ENCODE measurements around the gene PCCA.
"Not testable (repeated sequence)": the region's sequence is repeated elsewhere in the genome, so short reads cannot be mapped to it uniquely, and the experiment has no call there.

Gene PCCA

DNA sequence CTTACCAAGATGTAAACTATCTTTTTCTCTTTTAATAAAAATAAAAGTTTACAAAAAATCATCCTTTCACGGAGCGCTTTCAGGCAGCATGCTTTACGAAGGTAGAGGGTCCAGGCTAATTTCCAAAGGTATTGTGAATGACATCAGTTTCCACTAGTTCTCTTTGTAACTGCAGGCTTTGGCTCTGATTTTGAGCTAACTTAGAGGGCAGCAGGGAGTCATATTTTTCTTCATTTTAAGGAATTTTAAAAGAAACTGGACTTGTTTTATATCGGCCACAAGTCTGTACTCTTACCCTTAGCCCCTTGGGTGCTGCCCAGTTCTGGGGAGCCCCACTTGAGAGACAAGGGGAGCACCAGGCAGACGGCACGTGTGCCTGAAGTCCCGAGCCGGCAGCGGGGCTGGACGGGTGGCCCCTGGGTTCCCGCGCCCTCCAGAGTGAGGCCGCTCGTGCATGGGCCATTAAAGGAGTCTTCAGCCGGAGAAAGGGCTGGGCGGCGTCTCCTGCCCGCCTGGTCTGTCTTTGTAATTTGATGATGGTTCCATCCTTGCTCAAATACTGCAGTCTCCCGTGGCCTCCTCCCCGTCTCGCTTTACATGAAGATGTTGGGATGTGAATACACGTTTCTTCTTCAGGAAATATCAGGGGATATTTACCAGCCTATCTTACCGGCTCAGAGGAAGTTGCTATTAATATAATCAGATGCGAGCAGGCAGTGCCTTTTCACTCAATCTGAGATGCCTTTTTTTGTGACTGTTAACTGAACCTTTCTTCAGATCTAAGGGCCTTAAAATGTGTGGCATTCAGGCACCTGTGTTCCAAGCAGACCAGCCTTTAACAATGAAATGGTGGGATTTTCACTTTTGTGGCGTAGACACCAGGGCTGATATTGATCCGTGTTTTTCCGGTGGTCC, 432.3 kb downstream of the PCCA start:
- TF ChIP-seq L3MBTL2 (conservative IDR thresholded peaks at IDR 0.05), result peak; percentile 63
- TF ChIP-seq SP1 (IDR thresholded peaks at IDR 0.05), result no peak
- peak; percentile 40 for DNase-seq (ENCODE audit: extremely low spot score)
- ChIA-PET CTCF (no interaction called here), POLR2A (no interaction called here)

DNA sequence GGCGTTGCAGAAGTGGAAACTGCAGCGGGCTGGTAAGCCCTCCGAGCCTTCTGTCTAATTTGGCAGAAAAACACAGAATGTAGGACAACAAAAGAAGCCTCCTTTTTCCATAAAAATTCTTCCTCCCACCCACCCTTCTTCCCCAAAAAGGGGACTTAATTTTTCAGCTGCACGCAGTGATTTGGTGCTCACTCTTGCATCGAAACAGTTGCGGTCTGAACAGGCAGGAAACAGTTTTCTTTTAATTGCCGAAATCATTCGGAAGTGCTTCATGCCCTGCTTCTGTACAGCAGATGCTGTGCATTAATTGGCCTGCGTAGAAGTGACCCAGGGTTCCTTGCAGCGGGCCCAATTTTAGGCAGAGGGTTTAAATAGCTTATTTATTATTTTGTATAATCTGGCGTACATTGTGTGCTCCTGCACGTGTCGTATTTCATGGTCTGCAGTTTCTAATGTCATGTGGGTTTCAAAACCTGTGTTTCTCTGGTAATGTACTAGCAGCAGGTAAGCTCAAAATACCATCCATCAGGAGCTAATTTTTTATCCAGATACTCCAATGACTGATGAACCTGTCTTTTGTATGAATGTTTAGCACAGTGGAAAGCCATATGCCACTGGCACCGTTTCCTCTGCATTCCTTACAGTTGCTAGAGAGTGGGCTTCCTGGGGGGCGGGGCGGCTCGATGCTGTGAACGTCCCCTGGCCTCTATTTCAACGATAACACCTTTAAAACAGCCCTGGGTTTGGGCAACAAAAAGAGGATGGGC, 433.1 kb downstream of the PCCA start:
- POLR2A ChIA-PET, result no interaction called here
- CTCF ChIA-PET, result no interaction called here
- TF ChIP-seq L3MBTL2 (conservative IDR thresholded peaks at IDR 0.05) (no peak), NFRKB (IDR thresholded peaks at IDR 0.05) (no peak), FOXA1 (IDR thresholded peaks at IDR 0.05) (no peak), FOXK2 (IDR thresholded peaks at IDR 0.05) (no peak), ZNF384 (IDR thresholded peaks at IDR 0.05) (no peak)
- DNase-seq (ENCODE audit: extremely low spot score), result no peak

DNA sequence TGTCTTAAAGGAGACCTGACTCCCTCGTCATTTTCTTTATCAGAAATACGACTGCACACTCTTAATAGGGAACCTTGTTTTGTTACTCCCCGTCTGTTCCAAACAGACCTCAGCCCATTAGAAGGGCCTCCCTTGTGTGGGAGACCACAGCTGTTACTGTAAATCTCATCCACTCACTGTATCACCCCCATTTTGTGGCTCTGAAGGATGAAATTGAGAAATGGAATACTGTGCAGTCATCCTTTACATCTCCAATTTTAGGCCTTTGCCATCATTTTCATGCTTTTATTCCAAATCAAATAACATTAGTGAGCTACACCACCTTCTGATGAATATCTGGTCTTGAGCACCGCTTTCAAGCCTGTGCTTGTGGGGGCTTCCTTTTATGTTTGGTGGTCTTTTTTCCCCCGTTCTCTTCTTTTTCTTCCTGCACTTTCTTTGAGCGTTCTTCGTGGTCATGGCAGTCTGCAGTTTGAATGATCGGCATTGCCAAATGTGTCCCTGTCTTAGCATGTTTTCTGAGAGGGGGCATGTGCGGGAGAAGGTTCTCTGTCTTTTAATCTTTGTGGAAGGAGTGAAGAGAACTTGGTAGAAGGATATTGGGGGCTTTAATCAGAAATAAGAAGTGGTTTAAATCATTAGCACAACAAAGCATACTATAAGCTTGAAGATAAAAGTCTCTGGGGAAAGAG, 433.9 kb downstream of the PCCA start:
- DNase-seq (ENCODE audit: extremely low spot score), result no peak
- CTCF ChIA-PET, result interaction anchor here (1.0 kb wide), 1 partner anchor 50 kb away, joined by 5 read pairs; no protein-coding TSS in a partner anchor
- POLR2A ChIA-PET, result no interaction called here
- TF ChIP-seq NFRKB (IDR thresholded peaks at IDR 0.05), result no peak
- no peak for TF ChIP-seq ZNF384 (IDR thresholded peaks at IDR 0.05)
- TF ChIP-seq L3MBTL2 (conservative IDR thresholded peaks at IDR 0.05), result no peak
- TF ChIP-seq TARDBP (IDR thresholded peaks at IDR 0.05), result no peak
- no peak for TF ChIP-seq CTBP1 (IDR thresholded peaks at IDR 0.05; ENCODE audit: borderline replicate concordance)
- no peak for TF ChIP-seq ELF4 (IDR thresholded peaks at IDR 0.05)
- TF ChIP-seq BHLHE40 (IDR thresholded peaks at IDR 0.05; ENCODE audit: borderline replicate concordance), result no peak
- TF ChIP-seq FOXM1 (IDR thresholded peaks at IDR 0.05; ENCODE audit: borderline replicate concordance), result no peak
- TF ChIP-seq HDGF (IDR thresholded peaks at IDR 0.05; ENCODE audit: borderline replicate concordance), result no peak
- no peak for TF ChIP-seq ARNT (IDR thresholded peaks at IDR 0.05)
- no peak for TF ChIP-seq SUZ12 (IDR thresholded peaks at IDR 0.05)
- TF ChIP-seq LEF1 (IDR thresholded peaks at IDR 0.05; ENCODE audit: borderline replicate concordance), result no peak
- TF ChIP-seq, protein P1, sequence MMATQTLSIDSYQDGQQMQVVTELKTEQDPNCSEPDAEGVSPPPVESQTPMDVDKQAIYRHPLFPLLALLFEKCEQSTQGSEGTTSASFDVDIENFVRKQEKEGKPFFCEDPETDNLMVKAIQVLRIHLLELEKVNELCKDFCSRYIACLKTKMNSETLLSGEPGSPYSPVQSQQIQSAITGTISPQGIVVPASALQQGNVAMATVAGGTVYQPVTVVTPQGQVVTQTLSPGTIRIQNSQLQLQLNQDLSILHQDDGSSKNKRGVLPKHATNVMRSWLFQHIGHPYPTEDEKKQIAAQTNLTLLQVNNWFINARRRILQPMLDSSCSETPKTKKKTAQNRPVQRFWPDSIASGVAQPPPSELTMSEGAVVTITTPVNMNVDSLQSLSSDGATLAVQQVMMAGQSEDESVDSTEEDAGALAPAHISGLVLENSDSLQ (IDR thresholded peaks at IDR 0.05), result no peak
- no peak for TF ChIP-seq FOXA1 (IDR thresholded peaks at IDR 0.05)
- no peak for TF ChIP-seq SP1 (IDR thresholded peaks at IDR 0.05)
- no peak for TF ChIP-seq FOXK2 (IDR thresholded peaks at IDR 0.05)

DNA sequence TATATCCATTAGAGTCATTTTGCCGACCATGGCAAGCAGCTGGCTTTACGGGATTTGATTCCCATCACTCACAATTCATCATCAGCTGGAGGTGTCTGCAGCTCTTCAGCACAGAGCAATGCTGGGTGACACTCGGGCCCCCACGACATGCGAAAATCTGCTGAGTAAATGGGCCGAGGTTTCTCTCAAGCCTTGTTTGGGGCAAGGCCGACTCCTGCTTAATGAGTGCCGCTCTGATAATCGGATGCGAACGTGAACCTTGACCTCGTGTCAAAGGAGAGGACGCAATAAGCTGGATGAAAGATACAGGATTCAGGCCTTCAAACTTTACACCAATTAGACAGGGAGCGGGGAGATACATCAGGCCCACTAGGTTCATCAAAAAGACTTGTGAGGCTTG, 434.5 kb downstream of the PCCA start:
- TF ChIP-seq, protein P1 (IDR thresholded peaks at IDR 0.05), result no peak
- TF ChIP-seq HDGF (IDR thresholded peaks at IDR 0.05; ENCODE audit: borderline replicate concordance) (no peak), SP1 (IDR thresholded peaks at IDR 0.05) (no peak), ZNF384 (IDR thresholded peaks at IDR 0.05) (no peak), L3MBTL2 (conservative IDR thresholded peaks at IDR 0.05) (no peak), LEF1 (IDR thresholded peaks at IDR 0.05; ENCODE audit: borderline replicate concordance) (no peak), ARNT (IDR thresholded peaks at IDR 0.05) (no peak), TARDBP (IDR thresholded peaks at IDR 0.05) (no peak), FOXK2 (IDR thresholded peaks at IDR 0.05) (no peak), FOXA1 (IDR thresholded peaks at IDR 0.05) (no peak), SUZ12 (IDR thresholded peaks at IDR 0.05) (no peak), CTBP1 (IDR thresholded peaks at IDR 0.05; ENCODE audit: borderline replicate concordance) (no peak), ELF4 (IDR thresholded peaks at IDR 0.05) (no peak), FOXM1 (IDR thresholded peaks at IDR 0.05; ENCODE audit: borderline replicate concordance) (no peak), NFRKB (IDR thresholded peaks at IDR 0.05) (no peak), BHLHE40 (IDR thresholded peaks at IDR 0.05; ENCODE audit: borderline replicate concordance) (no peak)
- ChIA-PET POLR2A (no interaction called here), CTCF (interaction anchor here (1.0 kb wide), 1 partner anchor 49 kb away, joined by 5 read pairs; no protein-coding TSS in a partner anchor)
- no peak for DNase-seq (ENCODE audit: extremely low spot score)

DNA sequence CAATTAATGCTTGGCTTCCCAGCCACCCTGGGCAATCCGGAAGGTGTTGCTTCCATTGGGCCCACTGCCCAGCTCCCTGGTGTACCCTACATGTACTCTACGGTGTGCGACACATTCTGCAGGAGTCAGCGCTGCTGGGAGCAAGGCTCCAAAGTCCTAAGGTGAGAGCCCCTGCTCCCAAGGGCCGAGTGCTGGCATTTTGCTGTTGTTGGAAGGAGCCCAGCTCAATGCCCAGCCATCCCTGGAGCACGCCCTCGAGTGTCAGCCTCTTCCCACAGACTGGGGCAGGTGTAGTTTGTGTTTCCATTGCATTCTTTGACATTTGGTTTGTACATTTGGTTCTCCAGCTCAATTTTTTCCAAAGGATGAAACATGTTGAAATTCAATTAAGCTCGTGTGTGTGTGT, 435.1 kb downstream of the PCCA start:
- POLR2A ChIA-PET, result no interaction called here
- DNase-seq (ENCODE audit: extremely low spot score), result no peak
- CTCF ChIA-PET, result no interaction called here
- no peak for TF ChIP-seq BHLHE40 (IDR thresholded peaks at IDR 0.05; ENCODE audit: borderline replicate concordance)
- TF ChIP-seq SP1 (IDR thresholded peaks at IDR 0.05), result no peak
- TF ChIP-seq ZNF384 (IDR thresholded peaks at IDR 0.05), result no peak
- TF ChIP-seq TARDBP (IDR thresholded peaks at IDR 0.05), result no peak
- TF ChIP-seq FOXA1 (IDR thresholded peaks at IDR 0.05), result no peak
- TF ChIP-seq FOXM1 (IDR thresholded peaks at IDR 0.05; ENCODE audit: borderline replicate concordance), result no peak
- TF ChIP-seq SUZ12 (IDR thresholded peaks at IDR 0.05), result no peak
- TF ChIP-seq CTBP1 (IDR thresholded peaks at IDR 0.05; ENCODE audit: borderline replicate concordance), result no peak
- no peak for TF ChIP-seq LEF1 (IDR thresholded peaks at IDR 0.05; ENCODE audit: borderline replicate concordance)
- no peak for TF ChIP-seq FOXK2 (IDR thresholded peaks at IDR 0.05)
- no peak for TF ChIP-seq ELF4 (IDR thresholded peaks at IDR 0.05)
- TF ChIP-seq ARNT (IDR thresholded peaks at IDR 0.05), result no peak
- no peak for TF ChIP-seq L3MBTL2 (conservative IDR thresholded peaks at IDR 0.05)

DNA sequence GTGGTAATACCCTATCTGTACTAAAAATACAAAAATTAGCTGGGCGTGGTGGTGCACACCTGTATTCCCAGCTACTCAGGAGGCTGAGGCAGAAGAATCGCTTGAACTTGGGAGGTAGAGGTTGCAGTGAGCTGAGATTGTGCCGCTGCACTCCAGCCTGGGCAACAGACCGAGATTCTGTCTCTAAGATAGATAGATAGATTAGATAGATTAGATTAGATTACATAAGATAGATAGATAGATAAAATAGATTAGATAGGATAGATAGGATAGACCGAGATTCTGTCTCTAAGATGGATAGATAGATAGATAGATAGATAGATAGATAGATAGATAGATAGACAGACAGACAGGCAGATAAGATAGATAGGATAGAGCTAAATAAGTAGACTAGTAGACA, 435.8 kb downstream of the PCCA start:
- POLR2A ChIA-PET; CTCF ChIA-PET; DNase-seq (ENCODE audit: extremely low spot score): not testable (repeated sequence)
